Upper lobe of left lung (tissue), 6 donors: ENCODE measurements around the gene FBXO39. TPM values are rescaled to one million over a fixed set of nuclear protein-coding genes. Genes with fewer than 3 reads are reported as not detected.
"Not testable (repeated sequence)": the region's sequence is repeated elsewhere in the genome, so short reads cannot be mapped to it uniquely, and the experiment has no call there.

ENCODE experiments used
- ATAC-seq, 2 donors: fragments of 200-7000 bp; cut with Tn5 transposase; one replicate each; pipeline ENCODE4 v1.9.1; 2022; ENCODE audit warnings: mild to moderate bottlenecking in 2 of 2, moderate library complexity in 2 of 2; ENCODE audit not compliant: low FRiP score in 2 of 2
- DNase-seq, 2 donors: peaks; one replicate each; pipeline ENCODE4 v3.0.0-alpha.2; 2019 to 2020
- H3K27ac ChIP-seq, 4 donors: fragments of 200-600 bp; sonication (generic); one replicate each; pipeline ENCODE4 v1.5.1; 2016 to 2019
- H3K27me3 ChIP-seq, 4 donors: fragments of 200-600 bp; sonication (generic); one replicate each; pipeline ENCODE4 v1.5.1; 2017 to 2019
- H3K36me3 ChIP-seq, 4 donors: fragments of 200-600 bp; sonication (generic); one replicate each; pipeline ENCODE4 v1.5.1; 2016 to 2019
- H3K4me1 ChIP-seq, 4 donors: fragments of 200-600 bp; sonication (generic); one replicate each; pipeline ENCODE4 v1.5.1; 2018 to 2019
- H3K4me3 ChIP-seq, 4 donors: fragments of 200-600 bp; sonication (generic); one replicate each; pipeline ENCODE4 v1.5.1; 2017 to 2019; ENCODE audit warnings: mild to moderate bottlenecking in 2 of 4, moderate library complexity in 1 of 4
- H3K9me3 ChIP-seq, 4 donors: fragments of 200-600 bp; sonication (generic); one replicate each; pipeline ENCODE4 v1.5.1; 2018 to 2019
- EP300 ChIP-seq, 4 donors: sonication (generic); formaldehyde crosslinking; IDR thresholded peaks; one replicate each; pipeline ENCODE4 v1.5.1; 2017; ENCODE audit warnings: antibody characterized with exemption in 4 of 4, control low read depth in 2 of 4
- POLR2A ChIP-seq, 4 donors: fragments of 450-650 bp; IDR thresholded peaks; one replicate each; pipeline ENCODE4 v1.5.1; 2016 to 2017; ENCODE audit warnings: antibody characterized with exemption in 4 of 4, mild to moderate bottlenecking in 2 of 4
- POLR2AphosphoS5 ChIP-seq, 2 donors: sonication (generic); formaldehyde crosslinking; IDR thresholded peaks; one replicate each; pipeline ENCODE4 v1.5.1; 2017; ENCODE audit warnings: antibody characterized with exemption in 2 of 2
- WGBS, 2 donors: methylation state at CpG; one replicate each; pipeline ENCODE4 v1.1.5; 2017 to 2018; 5-methylcytosine and 5-hydroxymethylcytosine counted together
- total RNA-seq, 6 donors: library from RNA; depleted of rRNA in 4 of 6; stranded (reverse); fragments of >200 nt in 4 of 6; gene quantifications; one replicate each; pipeline versions ENCODE4 v1.1.0 to v1.2.1, GENCODE V29; 2016 to 2021
- TF ChIP-seq, protein P1 (sequence below), 6 experiments: fragments of 450-650 bp in 4 of 6; fragments of 200-600 bp in 2 of 6; sonication (generic) in 2 of 6; IDR thresholded peaks; one replicate each; pipeline ENCODE4 v1.5.1; 2016 to 2019; ENCODE audit warnings: antibody characterized with exemption in 6 of 6
- donor health status: DM: no; HTN: no; CAD: no; lungs with moderate emphysema.
- donor health status: DM: no; HTN: yes; CAD: no; lungs with severe emphysema.

The FBXO39 gene
- total RNA-seq, 6 donors from 2014 or later = 0.33 to 3.1 TPM; not detected in 4

DNA sequence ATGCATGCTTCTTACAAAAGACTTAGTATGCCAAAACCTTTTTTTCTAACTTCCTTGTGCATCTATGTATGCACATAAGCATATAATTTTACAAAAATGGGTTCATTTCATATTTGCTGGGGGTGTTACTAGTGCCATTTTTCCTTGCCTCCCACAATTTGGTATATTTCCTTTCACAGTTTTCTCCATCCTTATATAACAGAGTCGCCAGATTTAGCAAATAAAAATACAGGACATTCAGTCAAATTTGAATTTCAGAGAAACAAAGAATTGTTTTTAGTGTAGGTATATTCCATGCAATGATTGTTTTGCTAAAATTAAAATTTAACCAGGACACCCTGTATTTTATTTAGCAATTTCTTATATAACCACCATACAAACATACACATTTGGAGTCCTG is 4.0 kb upstream of the FBXO39 start:
- no peak for TF ChIP-seq POLR2A (IDR thresholded peaks at IDR 0.05)
- TF ChIP-seq POLR2AphosphoS5 (IDR thresholded peaks at IDR 0.05) = no peak
- TF ChIP-seq EP300 (IDR thresholded peaks at IDR 0.05) = no peak
- TF ChIP-seq, protein P1, sequence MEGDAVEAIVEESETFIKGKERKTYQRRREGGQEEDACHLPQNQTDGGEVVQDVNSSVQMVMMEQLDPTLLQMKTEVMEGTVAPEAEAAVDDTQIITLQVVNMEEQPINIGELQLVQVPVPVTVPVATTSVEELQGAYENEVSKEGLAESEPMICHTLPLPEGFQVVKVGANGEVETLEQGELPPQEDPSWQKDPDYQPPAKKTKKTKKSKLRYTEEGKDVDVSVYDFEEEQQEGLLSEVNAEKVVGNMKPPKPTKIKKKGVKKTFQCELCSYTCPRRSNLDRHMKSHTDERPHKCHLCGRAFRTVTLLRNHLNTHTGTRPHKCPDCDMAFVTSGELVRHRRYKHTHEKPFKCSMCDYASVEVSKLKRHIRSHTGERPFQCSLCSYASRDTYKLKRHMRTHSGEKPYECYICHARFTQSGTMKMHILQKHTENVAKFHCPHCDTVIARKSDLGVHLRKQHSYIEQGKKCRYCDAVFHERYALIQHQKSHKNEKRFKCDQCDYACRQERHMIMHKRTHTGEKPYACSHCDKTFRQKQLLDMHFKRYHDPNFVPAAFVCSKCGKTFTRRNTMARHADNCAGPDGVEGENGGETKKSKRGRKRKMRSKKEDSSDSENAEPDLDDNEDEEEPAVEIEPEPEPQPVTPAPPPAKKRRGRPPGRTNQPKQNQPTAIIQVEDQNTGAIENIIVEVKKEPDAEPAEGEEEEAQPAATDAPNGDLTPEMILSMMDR (IDR thresholded peaks at IDR 0.05) = no peak
- Histone ChIP-seq H3K9me3 (peaks cover 13 to 35% (median 26%) of the 10 kb centered on the region in 4 donors), H3K27me3 (peaks cover 0 to 6% (median 0%) of the 10 kb centered on the region in 4 donors), H3K4me1 (peaks cover 0 to 11% (median 2%) of the 10 kb centered on the region in 4 donors), H3K27ac (no peak overlapping the region), H3K4me3 (no peak overlapping the region), H3K36me3 (peaks cover 18 to 72% (median 63%) of the 10 kb centered on the region in 4 donors)
- WGBS, 2 donors = 94 to 97% methylated on average over 1 of the region's 1 CpG
- no peak for DNase-seq
- no peak for ATAC-seq

DNA sequence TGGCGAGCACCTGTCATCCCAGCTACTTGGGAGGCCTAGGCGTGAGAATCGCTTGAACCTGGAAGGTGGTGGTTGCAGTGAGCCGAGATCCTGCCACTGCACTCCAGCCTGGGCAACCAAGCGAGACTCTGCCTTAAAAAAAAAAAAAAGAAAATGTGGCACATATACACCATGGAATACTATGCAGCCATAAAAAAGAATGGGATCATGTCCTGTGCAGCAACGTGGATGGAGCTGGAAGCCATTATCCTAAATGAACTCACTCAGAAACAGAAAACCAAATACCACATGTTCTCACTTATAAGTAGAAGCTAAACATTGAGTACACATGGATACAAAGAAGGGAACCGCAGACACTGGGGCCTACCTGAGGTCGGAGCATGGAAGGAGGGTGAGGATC is 1.1 kb upstream of the FBXO39 start:
- not testable (repeated sequence) for DNase-seq, H3K4me3 ChIP-seq, H3K27ac ChIP-seq, H3K27me3 ChIP-seq, ATAC-seq
- WGBS, 2 donors = 94 to 96% methylated on average over 8 of the region's 8 CpGs
- Histone ChIP-seq H3K36me3 (peaks cover 18 to 43% (median 39%) of the 10 kb centered on the region in 4 donors), H3K4me1 (peaks cover 0 to 11% (median 2%) of the 10 kb centered on the region in 4 donors), H3K9me3 (peaks cover 3 to 23% (median 15%) of the 10 kb centered on the region in 4 donors)

DNA sequence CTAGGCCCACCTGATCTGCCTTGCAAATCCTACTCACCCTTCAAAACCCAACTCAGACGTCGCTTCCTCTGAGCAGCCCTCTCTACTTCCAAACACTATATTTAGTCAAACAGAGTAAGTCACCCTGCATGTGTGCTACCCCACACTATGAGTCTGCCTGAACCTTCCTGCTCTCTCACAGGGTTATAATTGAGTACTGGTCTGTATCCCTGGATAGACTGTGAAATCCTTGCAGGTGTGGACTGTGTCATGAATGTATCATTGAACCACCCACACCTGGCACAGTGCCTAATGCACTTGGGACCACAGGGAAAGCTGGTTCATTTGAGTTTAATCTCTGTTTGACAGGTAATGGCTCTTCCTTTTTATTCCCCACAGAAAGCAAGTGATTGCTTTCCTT is 3.4 kb downstream of the FBXO39 start:
- ATAC-seq (no peak), DNase-seq (no peak)
- Histone ChIP-seq H3K4me3 (no peak overlapping the region), H3K27ac (no peak overlapping the region), H3K4me1 (peaks cover 0 to 11% (median 2%) of the 10 kb centered on the region in 4 donors), H3K27me3 (peaks cover 0 to 6% (median 0%) of the 10 kb centered on the region in 4 donors), H3K9me3 (peaks cover 0 to 11% (median 8%) of the 10 kb centered on the region in 4 donors), H3K36me3 (no peaks in the 10 kb centered on the region)
- TF ChIP-seq POLR2AphosphoS5 (IDR thresholded peaks at IDR 0.05) (no peak), POLR2A (IDR thresholded peaks at IDR 0.05) (no peak), EP300 (IDR thresholded peaks at IDR 0.05) (no peak)
- TF ChIP-seq, protein P1 (IDR thresholded peaks at IDR 0.05) = no peak
- 47 to 71% methylated on average over 2 of the region's 2 CpGs for WGBS, 2 donors

DNA sequence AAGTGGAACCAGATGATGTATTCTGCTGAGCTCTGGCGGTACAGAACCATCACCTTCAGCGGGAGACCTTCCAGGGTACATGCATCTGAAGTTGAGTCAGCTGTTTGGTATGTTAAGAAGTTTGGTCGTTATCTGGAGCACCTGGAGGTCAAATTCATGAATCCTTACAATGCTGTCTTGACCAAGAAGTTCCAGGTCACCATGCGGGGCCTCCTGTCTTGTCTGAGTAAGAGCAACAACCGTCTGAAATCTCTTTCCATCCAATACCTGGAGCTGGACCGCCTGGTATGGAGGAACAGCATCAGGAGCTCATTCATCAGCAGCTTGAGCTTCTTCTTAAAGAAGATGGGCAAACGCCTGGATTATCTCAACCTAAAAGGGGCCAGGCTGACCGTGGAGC is 4.0 kb downstream of the FBXO39 start:
- WGBS, 2 donors = 77 to 82% methylated on average over 7 to 8 of the region's 8 CpGs

DNA sequence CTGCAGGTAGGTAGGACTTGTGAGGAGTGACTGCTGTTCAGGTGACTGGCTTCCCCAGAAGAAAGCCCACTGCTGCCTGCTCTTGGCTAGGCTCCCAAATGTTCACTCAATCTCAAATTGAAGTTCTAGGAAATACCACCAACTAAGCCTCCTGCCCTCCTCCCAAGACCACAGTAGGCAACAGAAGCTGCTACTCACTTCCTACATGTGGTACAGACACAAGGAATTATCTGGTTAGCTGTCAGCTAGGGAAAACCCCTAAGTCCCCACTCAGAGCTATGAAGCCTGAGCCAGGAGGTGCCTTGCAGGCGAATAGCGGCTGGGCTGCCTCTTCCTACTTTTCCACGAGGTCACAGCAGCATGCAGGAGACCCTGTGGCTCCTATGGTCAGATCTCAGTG is 4.9 kb downstream of the FBXO39 start:
- peaks cover 0 to 5% (median 1%) of the 10 kb centered on the region in 4 donors for H3K4me1 ChIP-seq
- peaks cover 0 to 3% (median 0%) of the 10 kb centered on the region in 4 donors for H3K27me3 ChIP-seq
- 74 to 82% methylated on average over 2 to 3 of the region's 3 CpGs for WGBS, 2 donors
- H3K36me3 ChIP-seq = no peaks in the 10 kb centered on the region
- ATAC-seq (no peak), DNase-seq (no peak)
- no peak overlapping the region for H3K4me3 ChIP-seq
- TF ChIP-seq POLR2A (IDR thresholded peaks at IDR 0.05) = no peak
- no peaks in the 10 kb centered on the region for H3K9me3 ChIP-seq
- no peak overlapping the region for H3K27ac ChIP-seq

More for the DNA sequence above, 4.0 kb downstream of the FBXO39 start:
- Histone ChIP-seq H3K4me1 (peaks cover 0 to 11% (median 2%) of the 10 kb centered on the region in 4 donors), H3K27ac (no peak overlapping the region), H3K36me3 (no peaks in the 10 kb centered on the region), H3K27me3 (peaks cover 0 to 6% (median 0%) of the 10 kb centered on the region in 4 donors), H3K4me3 (no peak overlapping the region), H3K9me3 (peaks cover 0 to 5% (median 2%) of the 10 kb centered on the region in 4 donors)
- TF ChIP-seq POLR2AphosphoS5 (IDR thresholded peaks at IDR 0.05) = no peak
- TF ChIP-seq POLR2A (IDR thresholded peaks at IDR 0.05) = no peak
- TF ChIP-seq, protein P1 (IDR thresholded peaks at IDR 0.05) = no peak
- TF ChIP-seq EP300 (IDR thresholded peaks at IDR 0.05) = no peak
- ATAC-seq (no peak), DNase-seq (no peak)

DNA sequence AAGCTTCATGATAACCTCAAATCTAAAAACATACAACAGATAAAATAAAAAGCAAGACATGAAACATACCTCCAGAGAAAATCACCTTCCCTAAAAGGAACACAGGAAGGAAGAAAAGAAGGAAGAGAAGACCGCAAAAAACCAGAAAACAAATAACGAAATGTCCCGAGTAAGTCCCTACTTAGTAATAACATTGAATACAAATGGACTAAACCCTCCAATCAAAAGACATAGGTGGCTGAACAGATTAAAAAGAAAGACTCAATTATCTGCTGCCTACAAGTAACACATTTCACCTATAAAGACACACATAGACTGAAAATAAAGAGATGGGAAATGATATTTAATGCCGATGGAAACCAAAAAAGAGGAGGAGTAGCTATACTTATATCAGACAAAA is 6.2 kb downstream of the FBXO39 start:
- no peak overlapping the region for H3K4me3 ChIP-seq
- no peaks in the 10 kb centered on the region for H3K36me3 ChIP-seq
- TF ChIP-seq POLR2AphosphoS5 (IDR thresholded peaks at IDR 0.05) (no peak), EP300 (IDR thresholded peaks at IDR 0.05) (no peak), POLR2A (IDR thresholded peaks at IDR 0.05) (no peak)
- TF ChIP-seq, protein P1 (IDR thresholded peaks at IDR 0.05) = no peak
- no peaks in the 10 kb centered on the region for H3K27me3 ChIP-seq
- no peak for ATAC-seq
- WGBS, 2 donors = 80 to 90% methylated on average over 4 of the region's 4 CpGs
- DNase-seq = no peak
- no peak overlapping the region for H3K27ac ChIP-seq
- H3K4me1 ChIP-seq = no peaks in the 10 kb centered on the region
- no peaks in the 10 kb centered on the region for H3K9me3 ChIP-seq
